ENCODE results near the gene SBNO2. TPM values are rescaled to one million over a fixed set of nuclear protein-coding genes. Genes with fewer than 3 reads are reported as not detected.
A peak's percentile ranks its signal among the peaks of the same experiment; 100 is the strongest.
"Not testable (repeated sequence)": the region's sequence is repeated elsewhere in the genome, so short reads cannot be mapped to it uniquely, and the experiment has no call there.

SBNO2 gene
- polyA plus RNA-seq, 4 donors: 10.6 to 21.1 (median 15.1) TPM

GRCh38 chr19:1123885-1124677 lies 50.0 kb downstream of the SBNO2 start:
- no peak for DNase-seq (ENCODE audit: low read depth in 4 of 4, low spot score in 3 of 4)

GRCh38 chr19:1123381-1123780 lies 50.7 kb downstream of the SBNO2 start:
- DNase-seq (ENCODE audit: low read depth in 4 of 4, low spot score in 3 of 4): no peak

- no peak for DNase-seq (ENCODE audit: low read depth in 4 of 4, low spot score in 3 of 4)
Observed at GRCh38 chr19:1122972-1123363, 51.1 kb downstream of the SBNO2 start.

- no peak for DNase-seq (ENCODE audit: low read depth in 4 of 4, low spot score in 3 of 4)
Observed at GRCh38 chr19:1122021-1122971, 51.8 kb downstream of the SBNO2 start.

- no peak for DNase-seq (ENCODE audit: low read depth in 4 of 4, low spot score in 3 of 4)
Observed at GRCh38 chr19:1121395-1121794, 52.7 kb downstream of the SBNO2 start.

- no peak for DNase-seq (ENCODE audit: low read depth in 4 of 4, low spot score in 3 of 4)
Observed at GRCh38 chr19:1119475-1120217, 54.4 kb downstream of the SBNO2 start.

- DNase-seq (ENCODE audit: low read depth in 4 of 4, low spot score in 3 of 4): no peak
Observed at GRCh38 chr19:1118999-1119398, 55.1 kb downstream of the SBNO2 start.

- no peak for DNase-seq (ENCODE audit: low read depth in 4 of 4, low spot score in 3 of 4)
Observed at GRCh38 chr19:1117654-1118053, 56.4 kb downstream of the SBNO2 start.

- DNase-seq (ENCODE audit: low read depth in 4 of 4, low spot score in 3 of 4): no peak
Observed at GRCh38 chr19:1116726-1117581, 57.1 kb downstream of the SBNO2 start.

- no peak for DNase-seq (ENCODE audit: low read depth in 4 of 4, low spot score in 3 of 4)
Observed at GRCh38 chr19:1115646-1116420, 58.2 kb downstream of the SBNO2 start.

- DNase-seq (ENCODE audit: low read depth in 4 of 4, low spot score in 3 of 4): not testable (repeated sequence)
Observed at GRCh38 chr19:1114728-1115127, 59.3 kb downstream of the SBNO2 start.

GRCh38 chr19:1113986-1114483 lies 60.0 kb downstream of the SBNO2 start:
- DNase-seq (ENCODE audit: low read depth in 4 of 4, low spot score in 3 of 4): no peak

GRCh38 chr19:1113030-1113985 lies 60.8 kb downstream of the SBNO2 start:
- DNase-seq (ENCODE audit: low read depth in 4 of 4, low spot score in 3 of 4): peak; percentile 76 to 85 (median 78)

GRCh38 chr19:1112268-1113029 lies 61.6 kb downstream of the SBNO2 start:
- DNase-seq (ENCODE audit: low read depth in 4 of 4, low spot score in 3 of 4): no peak

- DNase-seq (ENCODE audit: low read depth in 4 of 4, low spot score in 3 of 4): no peak
Observed at GRCh38 chr19:1111641-1112267, 62.3 kb downstream of the SBNO2 start.

GRCh38 chr19:1110809-1111640 lies 63.0 kb downstream of the SBNO2 start:
- DNase-seq (ENCODE audit: low read depth in 4 of 4, low spot score in 3 of 4): no peak

Measured in left renal pelvis (tissue), 4 donors.